HG03460 (cell line): ENCODE results near the gene TOLLIP.
"Not testable (repeated sequence)": the region's sequence is repeated elsewhere in the genome, so short reads cannot be mapped to it uniquely, and the experiment has no call there.

ENCODE experiments used
- ATAC-seq: cut with Tn5 transposase; IDR thresholded peaks from one replicate; pipeline ENCODE4 v1.9.1; 2021; ENCODE audit not compliant: unreplicated experiment

TOLLIP gene

GRCh38 chr11:1309498-1310317 lies at the start of gene TOLLIP:
TSS of gene TOLLIP (minus strand) at chr11:1309632. CDS start at chr11:1309498, 134 bp downstream.
- peak; percentile 66 for ATAC-seq

- ATAC-seq: not testable (repeated sequence)
Measured at GRCh38 chr11:1358931-1359330, 49.5 kb upstream of the TOLLIP start.

DNA sequence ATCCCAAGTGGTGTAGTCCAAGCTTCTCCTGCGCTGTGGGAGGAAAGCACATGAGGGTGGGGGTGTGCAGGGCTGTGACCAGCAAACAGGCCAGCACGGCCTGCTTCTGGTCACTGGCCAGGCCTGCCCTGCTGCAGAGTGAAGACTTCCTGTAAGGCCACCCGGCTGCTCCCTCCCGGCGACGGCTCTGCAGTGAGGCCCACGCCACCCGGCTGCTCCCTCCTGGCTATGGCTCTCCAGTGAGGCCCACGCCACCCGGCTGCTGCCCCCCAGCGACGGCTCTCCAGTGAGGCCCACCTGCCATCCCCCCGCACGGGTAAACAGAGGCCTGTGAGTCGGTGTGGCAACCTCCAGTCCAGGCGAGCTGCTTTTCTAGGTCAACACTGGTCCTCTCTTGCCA lies 48.9 kb upstream of the TOLLIP start:
- ATAC-seq: no peak

DNA sequence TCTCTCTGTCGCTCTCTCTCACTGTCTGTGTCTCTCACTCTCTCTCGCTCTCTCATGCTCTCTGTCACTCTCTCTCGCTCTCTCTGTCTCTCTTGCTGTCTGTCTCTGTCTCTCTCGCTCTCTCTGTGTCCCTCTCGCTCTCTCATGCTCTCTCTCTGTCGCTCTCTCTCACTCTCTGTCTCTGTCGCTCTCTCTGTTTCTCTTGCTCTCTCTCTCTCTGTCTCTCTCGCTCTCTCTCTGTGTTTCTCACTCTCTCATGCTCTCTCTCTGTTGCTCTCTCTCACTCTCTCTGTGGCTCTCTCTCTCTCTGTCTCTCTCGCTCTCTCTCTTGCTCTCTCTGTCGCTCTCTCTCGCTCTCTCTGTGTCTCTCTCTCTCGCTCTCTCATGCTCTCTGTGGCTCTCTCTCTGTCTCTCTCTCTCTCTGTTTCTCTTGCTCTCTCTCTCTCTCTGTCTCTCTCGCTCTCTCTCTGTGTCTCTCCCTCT lies 47.1 kb upstream of the TOLLIP start:
- no peak for ATAC-seq

GRCh38 chr11:1356007-1356435 lies 46.6 kb upstream of the TOLLIP start:
- no peak for ATAC-seq

DNA sequence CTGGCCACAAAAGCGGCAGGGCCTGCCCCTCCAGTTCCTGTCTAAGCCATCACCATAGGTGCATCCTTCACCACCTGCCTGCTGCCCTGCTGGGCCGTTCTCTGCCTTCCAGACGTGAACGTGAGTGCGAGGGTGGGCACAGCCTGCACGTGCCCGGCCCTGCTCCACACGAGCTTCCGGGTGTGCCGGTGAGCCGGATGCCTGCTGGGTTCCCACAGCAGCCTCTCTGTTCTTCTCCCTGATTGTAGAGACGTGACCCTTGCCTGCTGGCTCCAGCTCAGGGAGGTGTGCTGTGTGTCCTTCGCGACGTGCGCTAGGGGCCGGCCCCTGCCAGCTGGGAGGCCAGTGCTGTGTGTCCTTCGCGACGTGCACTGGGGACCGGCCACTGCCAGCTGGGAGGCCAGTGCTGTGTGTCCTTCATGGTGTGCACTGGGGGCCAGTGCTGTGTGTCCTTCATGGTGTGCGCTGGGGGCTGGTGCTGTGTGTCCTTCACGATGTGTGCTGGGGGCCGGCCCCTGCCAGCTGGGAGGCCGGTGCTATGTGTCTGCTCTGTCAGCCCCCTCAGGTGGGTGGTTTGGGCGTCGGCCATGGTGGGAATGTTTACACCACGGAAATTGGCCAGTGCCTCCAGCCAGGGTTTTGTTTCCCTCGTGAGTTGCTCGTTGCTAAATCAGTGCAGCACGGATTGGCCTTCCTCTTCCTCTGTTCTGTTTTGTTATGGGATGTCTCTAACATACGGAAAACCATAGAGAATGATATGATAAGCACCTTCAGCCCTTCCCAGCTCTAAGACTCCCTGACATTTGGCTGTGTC lies 44.9 kb upstream of the TOLLIP start:
- ATAC-seq: no peak

DNA sequence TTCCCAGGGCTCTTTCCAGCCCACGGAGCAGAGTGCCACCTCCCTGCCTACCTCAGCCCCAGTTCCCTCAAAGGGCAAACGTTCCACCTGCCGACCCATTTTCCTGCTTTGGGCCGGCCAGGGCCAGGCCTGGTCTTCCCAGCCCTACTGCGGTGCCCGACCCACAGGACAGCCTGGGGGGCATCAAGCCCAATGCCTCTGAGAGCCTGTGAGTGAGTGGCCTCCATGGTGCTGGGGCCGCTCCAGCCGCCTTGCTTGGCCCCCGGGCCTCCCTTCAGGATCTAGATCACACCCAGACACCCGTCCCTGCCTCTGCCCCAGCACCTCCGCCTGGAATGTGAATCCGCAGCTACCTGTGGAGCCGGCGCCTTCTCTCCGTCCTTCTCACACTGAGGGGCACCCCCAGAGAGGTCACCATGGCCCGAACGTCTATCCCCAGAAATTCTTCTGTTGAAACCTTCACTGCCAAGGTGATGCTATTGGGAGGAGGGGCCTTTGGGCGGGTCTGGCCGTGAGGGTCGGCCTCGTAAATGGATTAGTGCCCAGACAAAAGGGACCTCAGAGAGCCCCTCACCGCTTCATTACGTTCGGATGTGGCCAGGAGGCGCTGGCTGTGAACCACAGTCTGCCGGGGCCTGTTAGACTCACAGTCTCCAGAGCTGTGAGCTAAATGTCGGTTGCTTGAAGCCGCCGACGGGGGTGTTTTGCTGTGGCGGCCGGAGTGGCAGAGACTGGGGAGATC lies 44.1 kb upstream of the TOLLIP start:
- ATAC-seq: no peak

DNA sequence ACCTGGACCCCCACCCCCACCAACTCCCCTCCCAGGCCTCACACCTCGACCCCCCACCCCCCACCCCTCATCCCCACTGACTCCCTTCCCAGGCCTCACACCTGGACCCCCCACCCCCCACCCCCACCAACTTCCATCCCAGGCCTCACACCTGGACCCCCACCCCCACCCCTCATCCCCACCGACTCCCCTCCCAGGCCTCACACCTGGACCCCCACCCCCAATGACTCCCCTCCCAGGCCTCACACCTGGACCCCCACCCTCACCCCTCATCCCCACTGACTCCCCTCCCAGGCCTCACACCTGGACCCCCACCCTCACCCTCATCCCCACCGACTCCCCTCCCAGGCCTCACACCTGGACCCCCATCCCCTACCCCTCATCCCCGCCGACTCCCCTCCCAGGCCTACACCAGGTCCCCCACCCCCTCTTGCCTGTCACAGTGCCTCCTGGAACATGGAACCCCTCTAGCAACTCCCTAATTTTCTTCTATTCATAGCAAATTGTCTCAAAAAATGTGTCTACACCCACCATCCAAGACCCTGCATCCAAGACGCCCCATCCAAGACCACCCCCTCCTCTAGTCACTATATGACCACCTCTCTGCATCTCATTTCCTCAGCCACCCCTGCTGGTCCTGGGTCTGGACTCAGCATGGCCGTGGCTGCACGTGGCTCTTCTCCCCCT lies 43.4 kb upstream of the TOLLIP start:
- no peak for ATAC-seq

GRCh38 chr11:1351278-1351937 lies 42.0 kb upstream of the TOLLIP start:
- ATAC-seq: no peak

- no peak for ATAC-seq
Measured at GRCh38 chr11:1350086-1350725, 40.8 kb upstream of the TOLLIP start.

GRCh38 chr11:1349327-1350041 lies 40.1 kb upstream of the TOLLIP start:
- no peak for ATAC-seq

- ATAC-seq: no peak
Measured at GRCh38 chr11:1348796-1349326, 39.4 kb upstream of the TOLLIP start.

DNA sequence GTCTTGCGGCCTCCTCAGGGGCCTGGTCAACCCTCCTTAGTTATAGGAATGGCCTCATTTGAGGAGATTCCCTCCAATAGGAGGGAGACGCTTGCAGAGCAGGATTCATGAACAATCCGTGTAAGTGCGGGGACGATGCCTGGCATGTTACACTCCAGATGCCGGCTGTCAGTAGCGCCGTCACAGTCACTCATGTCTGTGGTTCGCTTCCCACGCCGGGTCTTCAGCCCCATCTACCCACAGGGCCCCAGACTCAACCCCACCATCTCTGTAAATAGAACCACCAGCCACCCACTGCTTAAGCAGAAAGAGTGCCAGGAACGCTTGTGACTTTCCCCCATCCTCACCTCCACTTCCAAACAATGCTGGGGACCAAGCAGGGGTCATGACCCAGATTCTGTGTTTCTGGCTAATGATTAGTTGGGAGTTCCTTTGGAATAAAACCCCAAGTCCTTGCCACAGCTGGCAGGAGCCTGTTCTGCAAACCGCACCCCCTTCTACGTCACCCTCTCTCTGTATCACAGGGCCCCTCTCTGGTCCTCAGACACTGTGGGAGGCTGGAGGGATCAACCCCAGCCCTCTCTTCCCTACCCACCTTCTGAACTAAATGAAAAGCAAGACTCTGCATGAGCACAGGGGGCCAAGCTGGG lies 38.8 kb upstream of the TOLLIP start:
- ATAC-seq: no peak

DNA sequence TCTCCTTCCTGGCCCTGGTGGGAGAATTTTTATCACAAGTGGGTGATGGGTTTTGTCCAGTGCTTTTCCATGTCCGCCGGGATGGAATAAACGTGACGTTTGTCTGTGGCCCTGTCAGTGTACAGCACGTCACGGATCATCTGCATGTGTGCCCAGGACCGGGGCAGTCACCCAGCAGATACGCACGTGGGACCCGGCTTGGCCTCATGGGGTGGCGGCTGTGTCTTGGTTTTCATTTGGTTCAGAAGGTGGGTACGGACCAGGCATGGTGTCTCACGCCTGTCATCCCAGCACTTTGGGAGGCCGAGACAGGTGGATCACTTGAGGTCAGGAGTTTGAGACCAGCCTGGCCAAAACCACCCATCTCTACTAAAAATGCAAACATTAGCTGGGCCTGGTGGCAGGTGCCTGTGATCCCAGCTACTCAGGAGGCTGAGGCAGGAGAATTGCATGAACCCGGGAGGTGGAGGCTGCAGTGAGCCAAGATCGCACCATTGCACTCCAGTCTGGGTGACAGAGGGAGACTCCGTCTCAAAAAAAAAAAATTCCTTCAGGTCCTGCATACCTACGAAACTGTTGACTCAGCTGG lies 38.1 kb upstream of the TOLLIP start:
- ATAC-seq: not testable (repeated sequence)

- ATAC-seq: no peak
Measured at GRCh38 chr11:1346669-1347390, 37.4 kb upstream of the TOLLIP start.

GRCh38 chr11:1345737-1346513 lies 36.5 kb upstream of the TOLLIP start:
- no peak for ATAC-seq
